ENCODE data around the gene ZFTA. TPM values are rescaled to one million over a fixed set of nuclear protein-coding genes. Genes with fewer than 3 reads are reported as not detected.

ZFTA gene
- total and polyA plus RNA-seq, 2 experiments from 2014 or later = 8.3 to 36.6 TPM

DNA sequence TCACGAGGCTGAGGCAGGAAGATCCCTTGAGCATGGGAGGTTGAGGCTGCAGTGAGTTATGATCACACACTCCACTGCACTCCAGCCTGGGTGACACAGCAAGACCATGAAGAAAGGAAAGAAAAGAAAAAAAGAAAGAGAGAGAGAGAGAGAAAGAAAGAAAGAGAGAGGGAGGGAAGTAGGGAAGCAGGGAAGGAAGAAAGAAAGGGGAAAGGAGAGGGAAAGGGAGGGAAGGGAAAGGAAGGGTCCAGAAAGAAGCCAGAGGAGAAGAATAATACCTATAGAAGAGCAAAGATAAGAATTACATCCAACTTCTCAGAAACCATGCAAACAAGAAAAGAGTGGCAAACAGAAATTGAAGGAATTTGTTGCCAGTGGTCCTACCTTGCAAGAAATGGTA, 17.2 kb upstream of the ZFTA start:
- Histone ChIP-seq H3K79me2 (replicated peaks; ENCODE audit: insufficient read depth) (no peaks in the 10 kb centered on the region), H2AFZ (no peak overlapping the region), H3F3A (replicated peaks; ENCODE audit: low read depth) (0 out of 2 replicates have a peak, but pooled peaks cover 7% of the 10 kb centered on the region), H3K4me2 (no peak overlapping the region), H3K27ac (ENCODE audit: low read depth) (no peak overlapping the region), H3K27me3 (ENCODE audit: insufficient read depth) (0 out of 2 replicates have a peak, but pooled peaks cover 4% of the 10 kb centered on the region), H4K20me1 (replicated peaks; ENCODE audit: insufficient read depth) (no peaks in the 10 kb centered on the region), H3K4me3 (no peak overlapping the region), H3K4me1 (ENCODE audit: insufficient read depth) (no peaks in the 10 kb centered on the region), H3K36me3 (ENCODE audit: insufficient read depth) (no peaks in the 10 kb centered on the region), H3K9me2 (ENCODE audit: insufficient read depth) (no peaks in the 10 kb centered on the region)
- ATAC-seq (no peak), DNase-seq (ENCODE audit: low spot score) (no peak)
- H3K27ac Mint-ChIP-seq = no peak overlapping the region
- H3K9me3 Mint-ChIP-seq = peaks cover 12% of the 10 kb centered on the region
- peaks cover 1% of the 10 kb centered on the region; the same call in 1 of the 3 replicates for H3K36me3 Mint-ChIP-seq (ENCODE audit: low read depth)
- H3K4me3 Mint-ChIP-seq = no peak overlapping the region
- H3K4me1 Mint-ChIP-seq = no peaks in the 10 kb centered on the region
- H3K27me3 Mint-ChIP-seq (ENCODE audit: insufficient read depth, low read depth, poor library complexity) = peaks cover 9% of the 10 kb centered on the region
- TF ChIP-seq ETS1 (IDR thresholded peaks at IDR 0.05) = no peak
- no peak for TF ChIP-seq ZNF114 (CRISPR knock-in tag; IDR thresholded peaks at IDR 0.05)
- no peak for TF ChIP-seq CREB1 (CRISPR knock-in tag; IDR thresholded peaks at IDR 0.05; ENCODE audit: low read depth)
- TF ChIP-seq CTCF (conservative IDR thresholded peaks at IDR 0.05; ENCODE audit: low read depth in 2 of 2) = no peak
- TF ChIP-seq POLR2AphosphoS5 (IDR thresholded peaks at IDR 0.05; ENCODE audit: low read depth) = no peak
- TF ChIP-seq NANOG (IDR thresholded peaks at IDR 0.05; ENCODE audit: borderline replicate concordance) = no peak
- no peak for TF ChIP-seq EZH2 (IDR thresholded peaks at IDR 0.05; ENCODE audit: low read depth, unreplicated experiment)
- TF ChIP-seq EZH2phosphoT487 (IDR thresholded peaks at IDR 0.05; ENCODE audit: unreplicated experiment) = no peak
- TF ChIP-seq, protein P1, sequence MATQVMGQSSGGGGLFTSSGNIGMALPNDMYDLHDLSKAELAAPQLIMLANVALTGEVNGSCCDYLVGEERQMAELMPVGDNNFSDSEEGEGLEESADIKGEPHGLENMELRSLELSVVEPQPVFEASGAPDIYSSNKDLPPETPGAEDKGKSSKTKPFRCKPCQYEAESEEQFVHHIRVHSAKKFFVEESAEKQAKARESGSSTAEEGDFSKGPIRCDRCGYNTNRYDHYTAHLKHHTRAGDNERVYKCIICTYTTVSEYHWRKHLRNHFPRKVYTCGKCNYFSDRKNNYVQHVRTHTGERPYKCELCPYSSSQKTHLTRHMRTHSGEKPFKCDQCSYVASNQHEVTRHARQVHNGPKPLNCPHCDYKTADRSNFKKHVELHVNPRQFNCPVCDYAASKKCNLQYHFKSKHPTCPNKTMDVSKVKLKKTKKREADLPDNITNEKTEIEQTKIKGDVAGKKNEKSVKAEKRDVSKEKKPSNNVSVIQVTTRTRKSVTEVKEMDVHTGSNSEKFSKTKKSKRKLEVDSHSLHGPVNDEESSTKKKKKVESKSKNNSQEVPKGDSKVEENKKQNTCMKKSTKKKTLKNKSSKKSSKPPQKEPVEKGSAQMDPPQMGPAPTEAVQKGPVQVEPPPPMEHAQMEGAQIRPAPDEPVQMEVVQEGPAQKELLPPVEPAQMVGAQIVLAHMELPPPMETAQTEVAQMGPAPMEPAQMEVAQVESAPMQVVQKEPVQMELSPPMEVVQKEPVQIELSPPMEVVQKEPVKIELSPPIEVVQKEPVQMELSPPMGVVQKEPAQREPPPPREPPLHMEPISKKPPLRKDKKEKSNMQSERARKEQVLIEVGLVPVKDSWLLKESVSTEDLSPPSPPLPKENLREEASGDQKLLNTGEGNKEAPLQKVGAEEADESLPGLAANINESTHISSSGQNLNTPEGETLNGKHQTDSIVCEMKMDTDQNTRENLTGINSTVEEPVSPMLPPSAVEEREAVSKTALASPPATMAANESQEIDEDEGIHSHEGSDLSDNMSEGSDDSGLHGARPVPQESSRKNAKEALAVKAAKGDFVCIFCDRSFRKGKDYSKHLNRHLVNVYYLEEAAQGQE (IDR thresholded peaks at IDR 0.05; ENCODE audit: unreplicated experiment) = no peak
- TF ChIP-seq ZNF331 (CRISPR knock-in tag; IDR thresholded peaks at IDR 0.05; ENCODE audit: low read depth) = no peak
- no peak for TF ChIP-seq STAT1 (IDR thresholded peaks at IDR 0.05; ENCODE audit: unreplicated experiment)
- no peak for TF ChIP-seq JUNB (IDR thresholded peaks at IDR 0.05; ENCODE audit: unreplicated experiment)
- TF ChIP-seq, protein P2, sequence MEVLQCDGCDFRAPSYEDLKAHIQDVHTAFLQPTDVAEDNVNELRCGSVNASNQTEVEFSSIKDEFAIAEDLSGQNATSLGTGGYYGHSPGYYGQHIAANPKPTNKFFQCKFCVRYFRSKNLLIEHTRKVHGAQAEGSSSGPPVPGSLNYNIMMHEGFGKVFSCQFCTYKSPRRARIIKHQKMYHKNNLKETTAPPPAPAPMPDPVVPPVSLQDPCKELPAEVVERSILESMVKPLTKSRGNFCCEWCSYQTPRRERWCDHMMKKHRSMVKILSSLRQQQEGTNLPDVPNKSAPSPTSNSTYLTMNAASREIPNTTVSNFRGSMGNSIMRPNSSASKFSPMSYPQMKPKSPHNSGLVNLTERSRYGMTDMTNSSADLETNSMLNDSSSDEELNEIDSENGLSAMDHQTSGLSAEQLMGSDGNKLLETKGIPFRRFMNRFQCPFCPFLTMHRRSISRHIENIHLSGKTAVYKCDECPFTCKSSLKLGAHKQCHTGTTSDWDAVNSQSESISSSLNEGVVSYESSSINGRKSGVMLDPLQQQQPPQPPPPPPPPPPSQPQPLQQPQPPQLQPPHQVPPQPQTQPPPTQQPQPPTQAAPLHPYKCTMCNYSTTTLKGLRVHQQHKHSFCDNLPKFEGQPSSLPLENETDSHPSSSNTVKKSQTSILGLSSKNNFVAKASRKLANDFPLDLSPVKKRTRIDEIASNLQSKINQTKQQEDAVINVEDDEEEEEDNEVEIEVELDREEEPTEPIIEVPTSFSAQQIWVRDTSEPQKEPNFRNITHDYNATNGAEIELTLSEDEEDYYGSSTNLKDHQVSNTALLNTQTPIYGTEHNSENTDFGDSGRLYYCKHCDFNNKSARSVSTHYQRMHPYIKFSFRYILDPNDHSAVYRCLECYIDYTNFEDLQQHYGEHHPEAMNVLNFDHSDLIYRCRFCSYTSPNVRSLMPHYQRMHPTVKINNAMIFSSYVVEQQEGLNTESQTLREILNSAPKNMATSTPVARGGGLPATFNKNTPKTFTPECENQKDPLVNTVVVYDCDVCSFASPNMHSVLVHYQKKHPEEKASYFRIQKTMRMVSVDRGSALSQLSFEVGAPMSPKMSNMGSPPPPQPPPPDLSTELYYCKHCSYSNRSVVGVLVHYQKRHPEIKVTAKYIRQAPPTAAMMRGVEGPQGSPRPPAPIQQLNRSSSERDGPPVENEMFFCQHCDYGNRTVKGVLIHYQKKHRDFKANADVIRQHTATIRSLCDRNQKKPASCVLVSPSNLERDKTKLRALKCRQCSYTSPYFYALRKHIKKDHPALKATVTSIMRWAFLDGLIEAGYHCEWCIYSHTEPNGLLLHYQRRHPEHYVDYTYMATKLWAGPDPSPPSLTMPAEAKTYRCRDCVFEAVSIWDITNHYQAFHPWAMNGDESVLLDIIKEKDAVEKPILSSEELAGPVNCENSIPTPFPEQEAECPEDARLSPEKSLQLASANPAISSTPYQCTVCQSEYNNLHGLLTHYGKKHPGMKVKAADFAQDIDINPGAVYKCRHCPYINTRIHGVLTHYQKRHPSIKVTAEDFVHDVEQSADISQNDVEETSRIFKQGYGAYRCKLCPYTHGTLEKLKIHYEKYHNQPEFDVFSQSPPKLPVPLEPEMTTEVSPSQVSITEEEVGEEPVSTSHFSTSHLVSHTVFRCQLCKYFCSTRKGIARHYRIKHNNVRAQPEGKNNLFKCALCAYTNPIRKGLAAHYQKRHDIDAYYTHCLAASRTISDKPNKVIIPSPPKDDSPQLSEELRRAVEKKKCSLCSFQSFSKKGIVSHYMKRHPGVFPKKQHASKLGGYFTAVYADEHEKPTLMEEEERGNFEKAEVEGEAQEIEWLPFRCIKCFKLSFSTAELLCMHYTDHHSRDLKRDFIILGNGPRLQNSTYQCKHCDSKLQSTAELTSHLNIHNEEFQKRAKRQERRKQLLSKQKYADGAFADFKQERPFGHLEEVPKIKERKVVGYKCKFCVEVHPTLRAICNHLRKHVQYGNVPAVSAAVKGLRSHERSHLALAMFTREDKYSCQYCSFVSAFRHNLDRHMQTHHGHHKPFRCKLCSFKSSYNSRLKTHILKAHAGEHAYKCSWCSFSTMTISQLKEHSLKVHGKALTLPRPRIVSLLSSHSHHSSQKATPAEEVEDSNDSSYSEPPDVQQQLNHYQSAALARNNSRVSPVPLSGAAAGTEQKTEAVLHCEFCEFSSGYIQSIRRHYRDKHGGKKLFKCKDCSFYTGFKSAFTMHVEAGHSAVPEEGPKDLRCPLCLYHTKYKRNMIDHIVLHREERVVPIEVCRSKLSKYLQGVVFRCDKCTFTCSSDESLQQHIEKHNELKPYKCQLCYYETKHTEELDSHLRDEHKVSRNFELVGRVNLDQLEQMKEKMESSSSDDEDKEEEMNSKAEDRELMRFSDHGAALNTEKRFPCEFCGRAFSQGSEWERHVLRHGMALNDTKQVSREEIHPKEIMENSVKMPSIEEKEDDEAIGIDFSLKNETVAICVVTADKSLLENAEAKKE (CRISPR knock-in tag; IDR thresholded peaks at IDR 0.05) = no peak

All from GM23338 (cell line).